ENCODE data around the gene AP4B1.

Gene AP4B1

DNA sequence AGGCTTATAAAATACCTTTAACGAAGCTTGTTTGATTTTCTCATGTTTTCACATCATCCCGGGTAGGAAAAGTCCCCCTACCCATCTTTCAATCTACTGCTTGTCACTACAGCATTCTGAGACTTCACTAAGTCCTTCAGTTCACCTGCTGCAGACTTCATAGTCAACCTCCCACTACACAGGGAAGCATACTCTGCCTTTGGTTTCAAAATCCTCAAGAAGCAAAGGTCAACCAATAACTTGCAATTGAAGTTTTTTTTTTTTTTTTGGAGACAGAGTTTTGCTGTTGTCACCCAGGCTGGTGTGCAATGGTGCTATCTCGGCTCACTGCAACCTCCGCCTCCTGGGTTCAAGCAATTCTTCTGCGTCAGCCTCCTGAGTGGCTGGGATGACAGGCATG, 28.4 kb downstream of the AP4B1 start:
- H3K4me3 ChIP-seq, result no peak overlapping the region
- H3K36me3 ChIP-seq (ENCODE audit: insufficient read depth, low read length), result no peaks in the 10 kb centered on the region
- TF ChIP-seq POLR2AphosphoS5 (IDR thresholded peaks at IDR 0.05; ENCODE audit: borderline replicate concordance, low read depth, low read length) (no peak), FOXP2 (optimal IDR thresholded peaks at IDR 0.05; ENCODE audit: control extremely low read depth, extremely low read length, insufficient read depth) (no peak), EZH2 (IDR thresholded peaks at IDR 0.05) (no peak)
- H3K9me3 ChIP-seq (ENCODE audit: low read depth, low read length), result no peaks in the 10 kb centered on the region
- no peak for DNase-seq (ENCODE audit: low read depth, low spot score)
- no peak overlapping the region for H3K27ac ChIP-seq
- H3K9ac ChIP-seq (ENCODE audit: insufficient read length), result no peak overlapping the region

DNA sequence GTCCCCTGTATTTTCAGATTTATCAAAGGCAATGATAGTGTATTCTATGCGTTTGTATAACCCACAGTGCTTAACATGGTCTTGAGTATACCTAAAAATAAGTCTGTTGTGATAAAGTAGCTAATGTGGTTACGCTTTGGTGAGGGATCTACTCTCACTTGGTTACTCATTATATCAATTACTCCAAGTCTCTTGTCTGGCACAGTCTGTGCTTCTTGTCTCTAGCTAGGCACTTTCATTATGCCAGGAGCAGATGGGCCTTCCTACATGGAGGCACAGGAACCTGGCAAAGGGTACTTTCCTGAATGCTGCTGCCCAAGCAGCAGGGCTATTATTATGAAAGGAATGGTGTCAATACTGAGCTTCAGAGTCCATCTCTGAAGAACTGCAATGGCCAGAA, 28.9 kb downstream of the AP4B1 start:
- no peaks in the 10 kb centered on the region for H3K36me3 ChIP-seq (ENCODE audit: insufficient read depth, low read length)

DNA sequence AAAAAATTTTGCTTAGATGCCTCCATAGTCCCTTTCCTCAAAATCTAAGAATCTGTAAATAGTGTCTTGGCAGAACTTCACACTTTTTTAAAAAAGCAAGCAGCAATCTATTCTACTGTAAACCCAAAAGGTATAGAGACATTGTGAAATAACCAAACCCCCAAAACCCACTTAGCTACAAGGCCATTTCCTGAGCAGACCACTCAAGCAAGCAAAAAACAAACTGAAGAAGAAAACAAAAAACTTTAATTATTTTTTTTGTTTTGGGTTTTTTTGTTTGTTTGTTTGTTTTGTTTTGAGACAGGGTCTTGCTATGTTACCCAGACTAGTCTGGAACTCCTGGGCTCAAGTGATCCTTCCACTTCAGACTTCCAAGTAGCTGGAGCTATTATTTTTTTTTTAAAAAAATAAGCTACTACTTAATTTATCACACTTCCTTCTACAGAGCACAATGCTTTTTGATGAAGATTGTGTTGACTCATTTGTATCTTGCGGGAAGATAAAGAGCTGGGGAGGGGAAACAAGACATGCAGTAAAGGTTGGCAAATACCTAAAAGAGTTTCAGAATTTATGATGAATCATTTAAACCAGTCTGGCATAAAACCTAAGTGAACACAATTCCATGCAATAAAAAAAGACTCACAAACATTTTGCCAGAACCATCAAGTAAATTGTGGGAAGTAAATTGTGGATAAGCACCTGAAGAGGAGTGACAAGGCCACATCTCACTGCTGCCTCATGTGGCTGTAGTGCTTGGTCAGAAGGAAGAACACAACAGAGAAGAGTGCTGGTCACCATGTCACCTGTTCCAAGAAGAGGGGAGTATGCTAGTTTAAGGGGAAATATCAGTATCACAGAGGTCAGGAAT, 30.4 kb downstream of the AP4B1 start:
- no peak overlapping the region for H3K4me3 ChIP-seq
- no peak overlapping the region for H3K9ac ChIP-seq (ENCODE audit: insufficient read length)
- peak overlapping the region; percentile 15; the same call in 1 of the 2 replicates for H3K27ac ChIP-seq
- H3K36me3 ChIP-seq (ENCODE audit: insufficient read depth, low read length), result no peaks in the 10 kb centered on the region
- no peak for TF ChIP-seq POLR2AphosphoS5 (IDR thresholded peaks at IDR 0.05; ENCODE audit: borderline replicate concordance, low read depth, low read length)
- no peak for DNase-seq (ENCODE audit: low read depth, low spot score)
- no peaks in the 10 kb centered on the region for H3K9me3 ChIP-seq (ENCODE audit: low read depth, low read length)

More for the DNA sequence above, 28.9 kb downstream of the AP4B1 start:
- TF ChIP-seq FOXP2 (optimal IDR thresholded peaks at IDR 0.05; ENCODE audit: control extremely low read depth, extremely low read length, insufficient read depth) (no peak), EZH2 (IDR thresholded peaks at IDR 0.05) (no peak), POLR2AphosphoS5 (IDR thresholded peaks at IDR 0.05; ENCODE audit: borderline replicate concordance, low read depth, low read length) (no peak)
- H3K9me3 ChIP-seq (ENCODE audit: low read depth, low read length), result no peaks in the 10 kb centered on the region
- H3K27ac ChIP-seq, result no peak overlapping the region
- H3K9ac ChIP-seq (ENCODE audit: insufficient read length), result no peak overlapping the region
- DNase-seq (ENCODE audit: low read depth, low spot score), result no peak
- H3K4me3 ChIP-seq, result no peak overlapping the region

DNA sequence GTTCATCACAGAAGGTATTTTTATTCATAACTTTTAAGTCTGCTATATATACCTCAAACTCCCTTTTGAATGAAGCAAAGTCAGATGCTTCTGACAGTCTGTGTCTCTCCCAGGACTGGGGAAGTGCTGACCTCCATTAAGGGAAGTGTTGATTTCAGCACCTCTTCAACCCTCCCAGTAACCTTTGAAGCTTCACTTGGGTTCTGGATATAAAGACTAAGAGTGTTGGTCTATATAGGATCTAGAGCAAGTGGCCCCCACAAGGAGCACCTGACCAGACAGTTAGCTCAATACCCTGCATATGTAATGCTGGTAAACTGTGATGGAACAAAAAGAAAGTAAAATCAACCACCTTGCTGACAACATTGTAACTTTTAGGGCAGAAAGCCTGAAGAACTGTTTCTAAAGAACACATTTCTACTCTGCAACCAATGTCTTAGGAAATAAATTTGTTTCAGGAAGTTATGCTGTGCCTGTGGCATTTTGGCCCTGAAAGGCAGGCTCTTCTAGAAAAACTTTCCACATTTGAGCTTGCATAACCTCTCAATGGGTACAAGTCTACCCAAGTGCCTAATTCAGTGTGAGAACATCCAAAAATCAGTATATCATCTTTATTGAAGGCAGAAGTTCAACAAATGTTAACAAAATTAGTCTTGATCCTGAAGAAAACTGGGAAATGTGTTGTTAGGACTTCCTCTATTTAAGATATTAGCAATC, 32.2 kb downstream of the AP4B1 start:
- Histone ChIP-seq H3K4me3 (peak overlapping the region; percentile 68), H3K27ac (peak overlapping the region; percentile 82), H3K9me3 (ENCODE audit: low read depth, low read length) (no peaks in the 10 kb centered on the region), H3K36me3 (ENCODE audit: insufficient read depth, low read length) (no peaks in the 10 kb centered on the region), H3K9ac (ENCODE audit: insufficient read length) (peak overlapping the region; percentile 34)
- DNase-seq (ENCODE audit: low read depth, low spot score), result no peak
- TF ChIP-seq POLR2AphosphoS5 (IDR thresholded peaks at IDR 0.05; ENCODE audit: borderline replicate concordance, low read depth, low read length) (no peak), FOXP2 (optimal IDR thresholded peaks at IDR 0.05; ENCODE audit: control extremely low read depth, extremely low read length, insufficient read depth) (no peak), EZH2 (IDR thresholded peaks at IDR 0.05) (no peak)

DNA sequence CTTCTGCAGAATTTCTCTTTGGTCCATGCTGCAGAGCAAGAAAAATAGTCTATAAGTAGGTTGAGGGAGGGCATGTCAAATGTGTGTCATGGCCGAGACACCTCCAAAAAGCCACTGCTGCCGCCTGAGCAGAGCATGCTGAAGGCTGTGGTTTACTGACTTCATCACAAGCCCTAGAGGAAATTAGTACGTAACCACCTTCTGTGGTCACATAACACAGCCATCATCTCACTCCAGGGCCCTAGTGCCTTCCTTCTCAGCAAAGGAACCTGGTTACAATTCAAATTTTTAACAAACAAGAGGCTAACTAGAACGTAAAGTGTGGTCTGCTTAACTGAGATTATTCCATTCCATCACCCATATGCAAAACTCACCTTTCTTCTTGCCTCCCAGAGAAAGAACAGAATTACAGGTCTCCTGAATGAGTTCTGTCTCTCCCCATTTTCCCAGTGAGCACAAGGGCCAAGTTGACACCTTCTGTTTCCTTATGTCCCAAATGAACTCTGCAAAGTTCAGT, 32.9 kb downstream of the AP4B1 start, which contains the start of gene PTPN22:
TSS of gene PTPN22 (minus strand) at position 116 of the 517 bp plus-strand sequence.
- H3K4me3 ChIP-seq, result peak within 1 kb of the TSS; percentile 68
- DNase-seq (ENCODE audit: low read depth, low spot score), result no peak

DNA sequence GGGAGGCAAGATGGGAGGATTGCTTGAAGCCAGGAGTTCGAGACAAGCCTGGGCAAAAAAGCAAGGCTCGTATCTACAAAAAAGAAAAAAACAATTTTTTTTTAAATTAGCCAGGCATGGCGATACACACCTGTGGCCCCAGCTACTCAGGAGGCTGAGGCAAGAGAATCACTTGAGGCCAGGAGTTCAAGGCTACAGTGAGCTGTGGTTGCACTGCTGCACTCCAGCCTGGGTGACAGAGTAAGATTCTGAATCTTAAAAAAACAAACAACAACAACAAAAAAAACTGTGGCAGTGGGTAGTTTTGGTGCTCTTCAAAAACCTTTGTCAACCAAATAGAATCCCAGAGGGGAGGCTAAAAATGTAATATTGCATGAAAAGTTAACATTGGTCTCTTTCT, 33.8 kb downstream of the AP4B1 start:
- no peak for DNase-seq (ENCODE audit: low read depth, low spot score)
- Histone ChIP-seq H3K4me3 (peak overlapping the region; percentile 68), H3K9ac (ENCODE audit: insufficient read length) (peak overlapping the region; percentile 40), H3K9me3 (ENCODE audit: low read depth, low read length) (no peaks in the 10 kb centered on the region), H3K27ac (no peak overlapping the region), H3K36me3 (ENCODE audit: insufficient read depth, low read length) (no peaks in the 10 kb centered on the region)
- no peak for TF ChIP-seq EZH2 (IDR thresholded peaks at IDR 0.05)
- TF ChIP-seq FOXP2 (optimal IDR thresholded peaks at IDR 0.05; ENCODE audit: control extremely low read depth, extremely low read length, insufficient read depth), result no peak
- no peak for TF ChIP-seq POLR2AphosphoS5 (IDR thresholded peaks at IDR 0.05; ENCODE audit: borderline replicate concordance, low read depth, low read length)

More for the DNA sequence above, 32.9 kb downstream of the AP4B1 start, which contains the start of gene PTPN22:
- Histone ChIP-seq H3K36me3 (ENCODE audit: insufficient read depth, low read length) (no peaks in the 10 kb centered on the region), H3K9me3 (ENCODE audit: low read depth, low read length) (no peaks in the 10 kb centered on the region), H3K9ac (ENCODE audit: insufficient read length) (peak within 1 kb of the TSS; percentile 40), H3K27ac (peak within 1 kb of the TSS; percentile 82)
- no peak for TF ChIP-seq EZH2 (IDR thresholded peaks at IDR 0.05)
- no peak for TF ChIP-seq POLR2AphosphoS5 (IDR thresholded peaks at IDR 0.05; ENCODE audit: borderline replicate concordance, low read depth, low read length)
- no peak for TF ChIP-seq FOXP2 (optimal IDR thresholded peaks at IDR 0.05; ENCODE audit: control extremely low read depth, extremely low read length, insufficient read depth)

DNA sequence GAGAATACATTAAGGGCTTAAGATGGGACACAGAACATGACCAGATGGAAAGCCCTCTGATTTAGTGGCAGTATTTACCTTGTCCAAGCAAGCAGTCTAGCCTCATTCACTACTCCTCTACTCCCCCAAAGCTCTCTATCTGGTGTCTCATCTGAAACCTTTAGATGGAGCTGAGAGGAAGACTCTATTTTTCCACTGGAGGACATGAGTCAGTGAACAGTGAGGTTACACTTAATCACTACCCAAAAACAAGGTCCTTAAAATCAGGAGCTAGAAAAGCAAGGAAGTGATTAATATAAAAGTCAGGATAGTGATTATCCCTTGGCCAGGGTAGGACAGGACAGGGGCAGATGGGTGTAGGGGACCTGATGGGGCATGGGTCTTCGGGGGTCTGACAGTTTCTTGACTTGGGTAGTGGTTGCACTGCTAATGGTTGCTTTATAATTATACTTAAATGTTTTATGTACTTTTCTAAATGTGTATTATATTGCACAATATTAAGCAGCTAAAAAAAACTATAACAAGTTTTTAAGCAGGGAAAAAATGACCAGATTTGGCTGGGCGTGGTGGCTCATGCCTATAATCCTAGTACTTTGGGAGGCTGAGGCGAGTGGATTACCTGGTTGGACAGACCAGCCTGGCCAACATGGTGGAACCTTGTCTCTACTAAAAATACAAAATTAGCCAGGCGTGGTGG, 36.1 kb downstream of the AP4B1 start:
- TF ChIP-seq FOXP2 (optimal IDR thresholded peaks at IDR 0.05; ENCODE audit: control extremely low read depth, extremely low read length, insufficient read depth) (no peak), POLR2AphosphoS5 (IDR thresholded peaks at IDR 0.05; ENCODE audit: borderline replicate concordance, low read depth, low read length) (no peak), EZH2 (IDR thresholded peaks at IDR 0.05) (no peak)
- no peak for DNase-seq (ENCODE audit: low read depth, low spot score)
- no peaks in the 10 kb centered on the region for H3K36me3 ChIP-seq (ENCODE audit: insufficient read depth, low read length)
- H3K4me3 ChIP-seq, result no peak overlapping the region
- H3K27ac ChIP-seq, result no peak overlapping the region
- no peak overlapping the region for H3K9ac ChIP-seq (ENCODE audit: insufficient read length)
- H3K9me3 ChIP-seq (ENCODE audit: low read depth, low read length), result no peaks in the 10 kb centered on the region

DNA sequence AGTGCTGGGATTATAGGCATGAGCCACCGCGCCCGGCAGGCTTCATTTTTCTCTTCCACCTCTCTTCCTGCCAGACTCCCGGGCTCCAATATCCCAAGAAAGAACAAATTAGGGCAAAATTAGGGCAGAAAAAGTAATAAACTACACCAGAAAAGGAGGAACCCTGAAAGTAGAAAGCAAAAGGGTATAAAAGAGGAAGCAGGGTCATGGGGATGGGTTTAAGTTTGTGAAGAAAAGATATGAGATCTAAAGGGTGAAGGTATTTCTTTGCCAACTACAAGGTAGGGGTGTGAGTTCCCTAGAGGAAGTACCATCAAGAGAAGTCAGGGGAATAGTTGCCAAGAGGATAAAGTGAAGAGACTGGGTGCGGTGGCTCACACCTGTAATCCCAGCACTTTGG, 43.0 kb downstream of the AP4B1 start:
- Histone ChIP-seq H3K4me3 (no peak overlapping the region), H3K36me3 (ENCODE audit: insufficient read depth, low read length) (no peaks in the 10 kb centered on the region), H3K27ac (no peak overlapping the region), H3K9ac (ENCODE audit: insufficient read length) (no peak overlapping the region), H3K9me3 (ENCODE audit: low read depth, low read length) (no peaks in the 10 kb centered on the region)
- no peak for DNase-seq (ENCODE audit: low read depth, low spot score)
- TF ChIP-seq POLR2AphosphoS5 (IDR thresholded peaks at IDR 0.05; ENCODE audit: borderline replicate concordance, low read depth, low read length) (no peak), FOXP2 (optimal IDR thresholded peaks at IDR 0.05; ENCODE audit: control extremely low read depth, extremely low read length, insufficient read depth) (no peak), EZH2 (IDR thresholded peaks at IDR 0.05) (no peak)
